ENCODE data around the gene POC1B. TPM values are rescaled to one million over a fixed set of nuclear protein-coding genes. Genes with fewer than 3 reads are reported as not detected.

The POC1B gene
- total RNA-seq, 1 donor from 2014 or later = 15.8 TPM

DNA sequence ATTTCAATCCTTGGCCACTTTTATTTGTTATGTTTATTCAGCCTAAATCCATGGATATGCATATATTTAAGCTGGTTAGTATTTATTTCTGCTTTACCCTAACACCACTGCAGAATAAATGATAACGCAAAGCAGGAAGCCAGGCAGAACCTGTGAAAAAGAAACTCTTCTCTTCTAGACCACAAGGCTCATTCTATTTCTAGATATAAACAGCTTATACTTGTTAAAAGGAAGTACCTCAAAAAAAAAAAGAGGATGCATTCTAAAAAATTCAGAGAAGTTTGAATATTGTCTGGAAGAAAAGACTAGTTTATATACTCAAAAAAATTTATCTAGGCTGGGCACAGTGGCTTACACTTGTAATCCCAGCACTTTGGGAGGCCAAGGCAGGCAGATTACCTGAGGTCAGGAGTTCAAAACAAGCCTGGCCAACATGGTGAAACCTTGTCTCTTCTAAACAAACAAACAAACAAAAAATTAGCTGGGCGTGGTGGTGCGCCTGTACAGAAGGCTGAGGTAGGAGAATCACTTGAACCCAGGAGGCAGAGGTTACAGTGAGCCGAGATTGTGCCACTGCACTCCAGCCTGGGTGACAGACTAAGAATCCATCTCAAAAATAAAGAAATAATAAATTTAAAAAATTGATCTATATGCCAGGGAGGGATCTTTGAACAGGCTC is 57.1 kb downstream of the POC1B start:
- Histone ChIP-seq H3K27ac (peak overlapping the region; percentile 26), H3K9me3 (no peaks in the 10 kb centered on the region), H3K4me1 (no peaks in the 10 kb centered on the region), H3K36me3 (no peaks in the 10 kb centered on the region), H3K27me3 (no peaks in the 10 kb centered on the region), H3K4me3 (no peak overlapping the region)
- TF ChIP-seq, protein P1, sequence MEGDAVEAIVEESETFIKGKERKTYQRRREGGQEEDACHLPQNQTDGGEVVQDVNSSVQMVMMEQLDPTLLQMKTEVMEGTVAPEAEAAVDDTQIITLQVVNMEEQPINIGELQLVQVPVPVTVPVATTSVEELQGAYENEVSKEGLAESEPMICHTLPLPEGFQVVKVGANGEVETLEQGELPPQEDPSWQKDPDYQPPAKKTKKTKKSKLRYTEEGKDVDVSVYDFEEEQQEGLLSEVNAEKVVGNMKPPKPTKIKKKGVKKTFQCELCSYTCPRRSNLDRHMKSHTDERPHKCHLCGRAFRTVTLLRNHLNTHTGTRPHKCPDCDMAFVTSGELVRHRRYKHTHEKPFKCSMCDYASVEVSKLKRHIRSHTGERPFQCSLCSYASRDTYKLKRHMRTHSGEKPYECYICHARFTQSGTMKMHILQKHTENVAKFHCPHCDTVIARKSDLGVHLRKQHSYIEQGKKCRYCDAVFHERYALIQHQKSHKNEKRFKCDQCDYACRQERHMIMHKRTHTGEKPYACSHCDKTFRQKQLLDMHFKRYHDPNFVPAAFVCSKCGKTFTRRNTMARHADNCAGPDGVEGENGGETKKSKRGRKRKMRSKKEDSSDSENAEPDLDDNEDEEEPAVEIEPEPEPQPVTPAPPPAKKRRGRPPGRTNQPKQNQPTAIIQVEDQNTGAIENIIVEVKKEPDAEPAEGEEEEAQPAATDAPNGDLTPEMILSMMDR (IDR thresholded peaks at IDR 0.05) = no peak
- intact Hi-C loops (cut with DNase I) = no loop called here
- no peak for ATAC-seq
- no peak for DNase-seq

DNA sequence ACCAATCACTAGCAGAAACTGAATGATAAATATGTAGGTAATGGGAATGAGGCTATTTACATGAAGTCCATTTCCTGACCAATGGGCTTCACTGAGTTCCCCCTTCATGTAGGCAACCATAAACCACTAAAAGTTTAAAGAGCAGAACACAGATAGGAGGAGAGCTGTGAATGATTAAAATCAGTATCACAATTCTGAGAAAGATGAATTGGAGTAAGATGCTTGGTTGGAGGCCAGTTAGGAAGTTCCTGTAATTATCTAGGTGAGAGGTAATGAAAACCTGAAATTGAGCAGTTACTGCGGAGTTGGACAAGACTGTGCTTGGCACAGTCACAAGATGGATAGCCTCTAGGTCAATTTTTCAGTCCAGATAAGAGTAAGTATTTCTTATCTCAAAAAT is 57.8 kb downstream of the POC1B start:
- no peak overlapping the region for H3K4me3 ChIP-seq
- TF ChIP-seq, protein P1 (IDR thresholded peaks at IDR 0.05) = no peak
- H3K9me3 ChIP-seq = no peaks in the 10 kb centered on the region
- no peaks in the 10 kb centered on the region for H3K4me1 ChIP-seq
- H3K27ac ChIP-seq = no peak overlapping the region
- H3K27me3 ChIP-seq = no peaks in the 10 kb centered on the region
- no peaks in the 10 kb centered on the region for H3K36me3 ChIP-seq
- DNase-seq (no peak), ATAC-seq (no peak)
- intact Hi-C loops (cut with DNase I) = no loop called here

DNA sequence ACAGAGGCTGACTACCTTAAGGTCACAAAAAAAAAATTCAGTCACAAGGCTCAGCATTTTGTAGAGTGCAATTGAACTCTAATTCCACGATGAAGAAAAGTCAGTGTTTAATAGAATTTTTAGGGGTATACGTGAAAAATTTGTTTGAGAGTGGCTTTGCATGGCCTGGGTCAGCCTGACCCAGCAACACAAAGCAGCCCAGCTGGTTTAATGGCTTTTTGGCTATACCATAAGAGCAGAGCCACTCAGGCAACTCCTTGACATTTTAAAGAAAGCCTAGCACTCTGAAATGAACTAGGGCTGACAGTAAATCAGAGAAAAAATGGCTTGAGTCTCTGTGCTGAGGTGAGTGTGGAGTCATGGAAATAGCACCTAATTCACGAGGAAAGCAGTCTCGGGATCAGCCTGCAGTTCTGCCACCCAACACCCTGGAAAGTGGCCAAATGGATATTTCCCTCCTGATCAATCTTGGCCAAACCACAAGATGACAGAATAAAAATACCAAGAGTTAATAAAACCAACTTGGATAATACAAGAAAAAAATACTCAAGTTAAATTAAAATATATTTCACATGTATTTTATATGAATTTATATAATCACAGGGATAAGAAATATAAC is 60.8 kb downstream of the POC1B start:
- ATAC-seq = no peak
- Histone ChIP-seq H3K9me3 (no peaks in the 10 kb centered on the region), H3K4me3 (no peak overlapping the region), H3K4me1 (peaks cover 6% of the 10 kb centered on the region), H3K36me3 (no peaks in the 10 kb centered on the region), H3K27me3 (no peaks in the 10 kb centered on the region), H3K27ac (no peak overlapping the region)
- TF ChIP-seq, protein P1 (IDR thresholded peaks at IDR 0.05) = no peak
- intact Hi-C loops (cut with DNase I) = loop anchor here (5.0 kb wide), 1 partner anchor 413 kb away; no protein-coding TSS in a partner anchor
- DNase-seq = no peak

DNA sequence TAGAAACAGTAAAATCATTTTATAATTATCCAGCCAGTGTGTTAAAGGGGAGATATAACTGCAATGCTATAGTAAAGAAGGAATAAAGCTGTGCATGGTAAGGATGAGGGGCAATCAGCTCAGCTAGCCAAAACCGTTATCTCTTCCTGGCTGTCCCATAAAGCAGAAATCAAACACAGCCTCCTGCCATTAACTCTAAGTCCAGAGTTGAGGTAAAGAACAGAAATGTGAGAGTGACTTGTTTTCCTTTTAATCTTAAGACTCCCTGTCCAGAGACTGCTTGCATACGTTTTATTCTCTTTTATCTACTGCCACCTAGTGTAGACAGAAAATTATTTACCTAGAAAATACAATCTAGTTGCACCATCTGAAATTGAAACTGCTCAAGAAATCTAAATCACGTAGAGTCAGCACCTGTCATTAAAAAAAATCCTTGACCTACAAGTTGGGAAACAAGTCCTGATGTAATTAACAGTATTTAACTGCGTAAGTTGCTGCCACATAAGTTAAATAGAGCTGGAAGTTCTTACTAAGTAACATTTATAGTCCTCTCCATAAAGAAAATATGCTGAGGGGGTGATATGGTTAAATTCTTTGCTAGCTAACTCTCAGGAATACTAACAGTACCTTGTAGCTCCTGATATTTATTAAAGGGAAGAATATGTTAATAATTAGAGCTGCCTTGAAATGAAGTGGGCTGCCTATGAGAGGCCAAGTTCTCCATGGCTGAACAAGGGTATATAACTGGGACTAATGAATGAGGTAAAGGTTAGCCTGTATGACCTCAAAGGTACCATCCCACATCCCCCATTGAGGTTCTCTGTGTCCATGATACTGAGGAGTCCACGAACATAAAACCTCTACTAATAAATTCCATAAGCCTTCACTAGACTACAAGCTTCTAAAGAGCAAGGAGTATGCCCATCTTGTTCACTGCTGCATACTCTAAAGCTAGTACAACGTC is 63.9 kb downstream of the POC1B start:
- H3K27ac ChIP-seq = peak overlapping the region; percentile 61
- peak overlapping the region; percentile 11 for H3K4me3 ChIP-seq

DNA sequence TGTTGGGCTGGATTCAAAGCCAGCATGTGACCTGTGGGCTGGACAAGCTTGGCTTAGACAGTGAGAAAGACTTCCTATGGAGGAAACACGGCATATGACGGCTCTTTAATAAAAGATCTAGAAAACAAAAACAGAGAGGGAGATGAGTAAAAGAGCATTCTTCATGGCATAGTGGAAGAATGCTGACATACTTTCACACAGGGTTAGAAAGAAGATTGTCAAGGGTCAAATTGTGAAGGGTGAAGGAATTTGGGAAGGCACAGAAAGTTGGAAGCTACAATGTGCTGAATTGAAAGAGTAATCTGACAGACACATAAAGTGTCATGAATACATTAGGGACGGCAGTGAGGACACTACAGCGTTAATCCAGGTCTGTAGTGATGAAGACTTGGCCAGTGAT is 64.7 kb downstream of the POC1B start:
- Histone ChIP-seq H3K27me3 (no peaks in the 10 kb centered on the region), H3K4me1 (peaks cover 6% of the 10 kb centered on the region), H3K27ac (peak overlapping the region; percentile 61), H3K9me3 (no peaks in the 10 kb centered on the region), H3K36me3 (no peaks in the 10 kb centered on the region), H3K4me3 (peak overlapping the region; percentile 11)
- intact Hi-C loops (cut with DNase I) = loop anchor here (5.0 kb wide), 1 partner anchor 409 kb away; no protein-coding TSS in a partner anchor
- ATAC-seq (peak; percentile 37), DNase-seq (no peak)
- TF ChIP-seq, protein P1 (IDR thresholded peaks at IDR 0.05) = no peak

More for the DNA sequence above, 63.9 kb downstream of the POC1B start:
- TF ChIP-seq, protein P1 (IDR thresholded peaks at IDR 0.05) = peak; percentile 62
- H3K27me3 ChIP-seq = no peaks in the 10 kb centered on the region
- no peak for DNase-seq
- no peaks in the 10 kb centered on the region for H3K36me3 ChIP-seq
- intact Hi-C loops (cut with DNase I) = loop anchor here (5.0 kb wide), 1 partner anchor 410 kb away; no protein-coding TSS in a partner anchor
- H3K9me3 ChIP-seq = no peaks in the 10 kb centered on the region
- ATAC-seq = peak; percentile 95
- peaks cover 6% of the 10 kb centered on the region for H3K4me1 ChIP-seq

Data from upper lobe of right lung (tissue), 1 donor.